Islet of Langerhans (tissue), 1 donor: ENCODE data around the gene AADACL4.
"Not testable (repeated sequence)": the region's sequence is repeated elsewhere in the genome, so short reads cannot be mapped to it uniquely, and the experiment has no call there.

Experiments
- FAIRE-seq: peaks from one replicate; lab custom pipeline; 2011; peaks lifted over from hg19 to GRCh38; lab: Jason Lieb, UNC

Gene AADACL4

GRCh38 chr1:12629985-12630760 lies 13.7 kb upstream of the AADACL4 start:
- FAIRE-seq: no peak

- FAIRE-seq: no peak
Measured at GRCh38 chr1:12630946-12631530, 12.8 kb upstream of the AADACL4 start.

GRCh38 chr1:12631571-12631970 lies 12.3 kb upstream of the AADACL4 start:
- FAIRE-seq: no peak

- no peak for FAIRE-seq
Measured at GRCh38 chr1:12634156-12634555, 9.7 kb upstream of the AADACL4 start.

GRCh38 chr1:12634696-12635202 lies 9.1 kb upstream of the AADACL4 start:
- no peak for FAIRE-seq

- FAIRE-seq: no peak
Measured at GRCh38 chr1:12636098-12636950, 7.6 kb upstream of the AADACL4 start.

- no peak for FAIRE-seq
Measured at GRCh38 chr1:12637693-12638092, 6.2 kb upstream of the AADACL4 start.

GRCh38 chr1:12640237-12640957 lies 3.5 kb upstream of the AADACL4 start:
- FAIRE-seq: no peak

- FAIRE-seq: no peak
Measured at GRCh38 chr1:12640958-12641272, 3.0 kb upstream of the AADACL4 start.

GRCh38 chr1:12643079-12643478 lies 806 bp upstream of the AADACL4 start:
- no peak for FAIRE-seq

GRCh38 chr1:12644237-12644636 lies 352 bp downstream of the AADACL4 start:
- FAIRE-seq: no peak

GRCh38 chr1:12644829-12645228 lies 944 bp downstream of the AADACL4 start:
- no peak for FAIRE-seq

- not testable (repeated sequence) for FAIRE-seq
Measured at GRCh38 chr1:12645401-12645800, 1.5 kb downstream of the AADACL4 start.

- no peak for FAIRE-seq
Measured at GRCh38 chr1:12648741-12649140, 4.9 kb downstream of the AADACL4 start.

- no peak for FAIRE-seq
Measured at GRCh38 chr1:12649971-12650421, 6.1 kb downstream of the AADACL4 start.

GRCh38 chr1:12654004-12654567 lies 10.2 kb downstream of the AADACL4 start:
- no peak for FAIRE-seq

GRCh38 chr1:12654657-12655056 lies 10.8 kb downstream of the AADACL4 start:
- FAIRE-seq: no peak

- no peak for FAIRE-seq
Measured at GRCh38 chr1:12656575-12656974, 12.7 kb downstream of the AADACL4 start.

GRCh38 chr1:12657060-12657884 lies 13.4 kb downstream of the AADACL4 start:
- FAIRE-seq: no peak

GRCh38 chr1:12657885-12658512 lies 14.1 kb downstream of the AADACL4 start:
- FAIRE-seq: not testable (repeated sequence)
